Stimulated activated naive CD8-positive, alpha-beta T cell treated with anti-CD3 and anti-CD28 coated beads, Interleukin-15, Interleukin-2, amounts not matched to agents 100 ng/mL and 50 ng/mL, for 24 hours (primary cell): ENCODE results near the gene TMEM134.
"Not testable (repeated sequence)": the region's sequence is repeated elsewhere in the genome, so short reads cannot be mapped to it uniquely, and the experiment has no call there.

Source experiments
- H3K27ac Mint-ChIP-seq: one replicate; pipeline ENCODE4 v1.8.0; 2021; ENCODE audit warnings: mild to moderate bottlenecking, mixed read lengths
- H3K27me3 Mint-ChIP-seq: one replicate; pipeline ENCODE4 v1.8.0; 2021; ENCODE audit warnings: mixed read lengths
- H3K36me3 Mint-ChIP-seq: one replicate; pipeline ENCODE4 v1.8.0; 2021; ENCODE audit warnings: low read depth, mixed read lengths
- H3K4me1 Mint-ChIP-seq: one replicate; pipeline ENCODE4 v1.8.0; 2021; ENCODE audit warnings: low read depth, mixed read lengths
- H3K4me3 Mint-ChIP-seq: one replicate; pipeline ENCODE4 v1.8.0; 2021; ENCODE audit warnings: mild to moderate bottlenecking, mixed read lengths
- H3K9me3 Mint-ChIP-seq: one replicate; pipeline ENCODE4 v1.8.0; 2021; ENCODE audit warnings: mixed read lengths

Gene TMEM134

DNA sequence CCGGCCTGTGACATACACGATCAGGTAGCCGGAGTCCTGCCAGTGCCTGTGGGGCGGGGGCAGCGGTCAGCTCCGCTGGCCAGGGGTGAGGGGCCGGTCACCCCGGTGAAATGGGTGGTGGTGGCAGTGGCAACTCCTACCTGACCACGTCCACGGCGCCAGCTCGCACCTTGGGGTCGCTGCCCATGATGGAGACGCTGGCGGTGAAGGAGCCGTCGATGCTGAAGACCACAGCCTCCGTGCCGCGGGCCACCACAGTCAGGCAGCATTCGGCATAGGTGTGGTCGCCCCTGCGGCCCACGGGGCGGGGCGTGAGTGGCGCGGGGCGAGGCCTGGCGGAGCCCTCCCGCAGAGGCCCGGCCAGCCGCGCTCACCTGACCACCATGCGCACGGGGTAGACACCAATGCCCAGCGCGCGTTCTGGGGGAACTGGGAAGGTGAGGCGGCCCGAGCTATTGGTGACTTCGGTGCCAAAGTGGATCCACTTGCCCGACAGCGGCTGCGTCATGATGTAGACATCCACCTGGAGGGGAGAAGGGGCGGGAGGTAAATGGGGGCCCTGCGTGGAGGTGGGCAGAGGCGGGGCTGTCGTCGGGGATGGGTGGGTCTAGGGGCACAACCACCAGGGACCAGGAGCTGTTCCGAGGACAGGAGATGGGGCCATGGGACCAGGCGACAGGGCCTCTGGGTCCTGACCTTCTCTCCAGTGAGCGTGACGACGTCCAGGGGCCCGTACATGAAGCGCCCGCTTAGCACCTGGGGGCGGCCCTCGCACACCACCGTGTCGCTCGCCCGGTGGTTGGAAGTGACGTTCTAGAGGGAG is 24.7 kb upstream of the TMEM134 start:
- no peak overlapping the region for H3K27ac Mint-ChIP-seq
- H3K27me3 Mint-ChIP-seq, result no peaks in the 10 kb centered on the region
- H3K36me3 Mint-ChIP-seq, result peaks cover 15% of the 10 kb centered on the region
- H3K4me3 Mint-ChIP-seq, result no peak overlapping the region
- H3K9me3 Mint-ChIP-seq, result no peaks in the 10 kb centered on the region
- peaks cover 8% of the 10 kb centered on the region for H3K4me1 Mint-ChIP-seq

DNA sequence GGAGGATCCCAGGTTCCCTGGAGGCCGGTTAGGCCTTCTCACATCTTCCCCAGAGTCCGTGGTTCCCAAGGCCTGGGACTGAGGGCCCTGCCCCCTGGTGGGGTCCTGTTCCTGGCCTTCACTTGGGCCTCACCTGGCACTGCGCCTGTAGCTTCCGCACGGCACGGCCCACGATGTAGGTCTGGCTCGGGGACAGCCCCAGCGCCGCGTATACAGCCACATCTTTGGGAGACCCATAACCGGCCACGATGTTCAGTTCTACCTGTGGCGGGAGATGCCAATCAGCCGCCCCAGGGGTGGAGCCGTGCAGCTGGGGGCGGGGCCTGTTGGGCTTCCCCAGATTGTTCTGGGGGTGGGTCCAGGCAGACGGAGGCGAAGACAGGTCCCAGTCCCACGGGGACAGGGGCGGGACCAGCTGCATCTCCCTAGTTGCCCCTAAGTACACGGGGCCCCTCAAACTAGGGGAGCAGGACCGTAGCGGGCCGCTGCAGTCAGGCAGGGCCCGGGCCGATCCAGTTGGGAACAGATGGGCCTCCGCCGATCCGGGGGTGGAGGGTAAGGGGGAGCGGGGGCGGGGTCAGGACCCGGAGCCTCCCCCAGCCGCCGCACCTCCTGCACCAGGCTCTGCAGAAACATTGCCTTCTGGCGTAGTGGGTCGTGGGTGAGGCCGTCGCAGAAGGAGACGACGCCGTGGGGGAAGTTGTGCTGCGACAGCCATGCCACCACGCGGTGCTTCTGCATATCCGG is 23.9 kb upstream of the TMEM134 start:
- Mint-ChIP-seq H3K36me3 (peaks cover 17% of the 10 kb centered on the region), H3K27ac (no peak overlapping the region), H3K27me3 (no peaks in the 10 kb centered on the region), H3K4me3 (no peak overlapping the region), H3K4me1 (peaks cover 16% of the 10 kb centered on the region), H3K9me3 (no peaks in the 10 kb centered on the region)

DNA sequence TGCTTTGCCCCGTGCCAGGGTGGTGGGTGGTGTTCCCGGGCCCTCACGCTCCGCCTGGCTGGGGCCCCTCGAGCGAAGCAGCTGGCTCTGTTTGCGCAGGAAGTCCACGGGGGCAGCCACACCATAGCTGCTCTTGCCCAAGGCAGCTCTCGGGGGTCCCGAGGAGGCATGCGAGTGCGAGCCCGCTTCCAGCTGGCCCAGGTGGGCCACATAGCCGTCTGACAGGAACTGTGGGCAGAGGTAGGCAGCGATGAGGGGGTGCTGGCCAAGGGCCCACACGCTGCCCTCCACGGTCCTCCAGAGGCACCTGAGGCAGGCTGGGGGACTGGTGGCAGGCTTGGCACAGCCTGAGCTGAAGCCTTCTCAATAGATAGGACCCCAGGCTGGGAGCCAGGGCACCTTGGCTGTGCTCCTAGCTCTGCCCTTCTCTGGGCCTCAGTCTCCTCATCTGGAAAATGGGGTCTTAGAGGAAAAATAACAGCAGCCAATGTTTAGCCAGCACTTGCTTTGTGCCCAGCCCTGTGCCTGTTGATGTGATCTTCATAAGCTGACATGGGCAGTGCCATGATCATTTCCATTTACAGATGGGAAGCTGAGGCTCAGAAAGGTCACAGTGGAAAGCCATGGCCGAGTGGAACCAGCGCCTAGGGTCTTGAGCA is 23.1 kb upstream of the TMEM134 start:
- peaks cover 24% of the 10 kb centered on the region for H3K4me1 Mint-ChIP-seq
- no peak overlapping the region for H3K27ac Mint-ChIP-seq
- no peaks in the 10 kb centered on the region for H3K27me3 Mint-ChIP-seq
- H3K36me3 Mint-ChIP-seq, result peaks cover 24% of the 10 kb centered on the region
- no peaks in the 10 kb centered on the region for H3K9me3 Mint-ChIP-seq
- no peak overlapping the region for H3K4me3 Mint-ChIP-seq

DNA sequence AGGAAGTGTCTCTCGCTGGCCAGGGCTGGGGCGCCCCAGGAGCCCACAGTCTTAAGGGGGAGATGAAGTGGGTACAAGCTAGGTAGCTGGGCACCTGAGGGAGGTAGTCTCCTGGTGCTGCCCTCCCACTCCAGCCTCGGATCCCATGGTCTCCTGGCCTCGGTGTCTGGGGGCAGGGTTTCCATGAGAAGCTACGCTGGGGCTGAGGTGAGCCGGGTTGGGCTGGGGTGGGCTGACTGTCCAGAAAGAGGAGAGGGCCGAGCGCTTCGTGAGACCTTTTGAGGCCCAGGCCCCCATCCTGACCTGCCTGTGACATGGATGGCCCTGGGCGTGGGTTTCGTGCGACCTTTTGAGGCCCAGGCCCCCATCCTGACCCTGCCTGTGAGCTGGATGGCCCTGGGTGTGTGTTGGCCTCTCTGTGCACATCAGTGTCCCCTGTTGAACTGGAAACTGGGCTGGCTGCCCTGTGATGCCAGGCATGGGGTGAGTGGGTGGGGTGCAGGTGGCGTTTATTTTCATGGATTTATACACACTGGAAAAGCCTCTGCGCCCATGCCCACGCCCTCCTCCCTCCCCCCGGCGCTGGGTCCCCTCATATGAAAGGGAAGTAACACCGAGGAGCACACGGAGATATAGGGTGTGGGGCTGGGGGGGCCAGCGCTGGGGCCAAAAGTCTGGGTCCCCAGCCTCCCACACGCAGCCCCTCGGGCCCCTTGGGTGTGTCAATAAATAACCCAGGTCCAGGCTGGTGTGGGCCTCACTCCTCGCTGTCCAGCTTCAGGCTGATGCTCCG is 22.4 kb upstream of the TMEM134 start:
- peaks cover 28% of the 10 kb centered on the region for H3K36me3 Mint-ChIP-seq
- H3K4me3 Mint-ChIP-seq, result no peak overlapping the region
- H3K27me3 Mint-ChIP-seq, result no peaks in the 10 kb centered on the region
- H3K27ac Mint-ChIP-seq, result peak overlapping the region; percentile 52
- H3K9me3 Mint-ChIP-seq, result no peaks in the 10 kb centered on the region
- peaks cover 31% of the 10 kb centered on the region for H3K4me1 Mint-ChIP-seq

DNA sequence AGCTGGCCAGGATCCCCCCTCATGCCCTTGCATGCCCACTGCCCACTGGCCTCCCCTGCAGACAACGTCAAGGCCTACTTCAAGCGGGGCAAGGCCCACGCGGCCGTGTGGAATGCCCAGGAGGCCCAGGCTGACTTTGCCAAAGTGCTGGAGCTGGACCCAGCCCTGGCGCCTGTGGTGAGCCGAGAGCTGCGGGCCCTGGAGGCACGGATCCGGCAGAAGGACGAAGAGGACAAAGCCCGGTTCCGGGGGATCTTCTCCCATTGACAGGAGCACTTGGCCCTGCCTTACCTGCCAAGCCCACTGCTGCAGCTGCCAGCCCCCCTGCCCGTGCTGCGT is 21.6 kb upstream of the TMEM134 start:
- Mint-ChIP-seq H3K4me3 (no peak overlapping the region), H3K27ac (peak overlapping the region; percentile 52), H3K27me3 (no peaks in the 10 kb centered on the region), H3K36me3 (peaks cover 31% of the 10 kb centered on the region), H3K9me3 (no peaks in the 10 kb centered on the region), H3K4me1 (peaks cover 39% of the 10 kb centered on the region)

DNA sequence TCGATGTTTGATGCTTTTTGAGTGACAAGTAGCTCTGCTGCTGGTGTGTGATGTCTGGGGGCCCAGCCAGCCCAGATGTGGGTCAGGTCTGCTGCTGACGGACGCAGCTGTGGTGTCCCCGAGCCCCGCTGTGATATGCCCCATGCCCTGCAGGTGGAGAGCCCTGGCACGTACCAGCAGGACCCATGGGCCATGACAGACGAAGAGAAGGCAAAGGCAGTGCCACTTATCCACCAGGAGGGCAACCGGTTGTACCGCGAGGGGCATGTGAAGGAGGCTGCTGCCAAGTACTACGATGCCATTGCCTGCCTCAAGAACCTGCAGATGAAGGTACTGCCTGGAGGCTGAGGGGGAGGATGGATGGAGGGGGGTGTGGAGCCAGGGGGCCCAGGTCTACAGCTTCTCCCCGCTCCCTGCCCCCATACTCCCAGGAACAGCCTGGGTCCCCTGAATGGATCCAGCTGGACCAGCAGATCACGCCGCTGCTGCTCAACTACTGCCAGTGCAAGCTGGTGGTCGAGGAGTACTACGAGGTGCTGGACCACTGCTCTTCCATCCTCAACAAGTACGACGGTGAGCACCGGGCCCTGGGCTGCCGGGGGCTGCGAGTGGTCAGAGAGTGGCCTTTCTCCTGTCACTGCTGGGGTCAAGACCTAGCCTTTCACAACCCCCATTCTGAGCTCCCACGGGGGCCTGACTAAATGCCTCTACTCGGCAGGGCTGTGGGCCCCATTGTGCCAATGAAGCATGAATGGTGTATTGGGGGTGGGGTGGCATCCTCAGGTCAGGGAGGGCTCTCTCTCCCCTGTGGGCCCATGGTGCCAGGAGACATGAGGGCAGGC is 21.1 kb upstream of the TMEM134 start:
- Mint-ChIP-seq H3K27ac (peak overlapping the region; percentile 87), H3K4me3 (peak overlapping the region; percentile 41), H3K36me3 (peaks cover 33% of the 10 kb centered on the region), H3K27me3 (no peaks in the 10 kb centered on the region), H3K4me1 (peaks cover 44% of the 10 kb centered on the region), H3K9me3 (no peaks in the 10 kb centered on the region)

DNA sequence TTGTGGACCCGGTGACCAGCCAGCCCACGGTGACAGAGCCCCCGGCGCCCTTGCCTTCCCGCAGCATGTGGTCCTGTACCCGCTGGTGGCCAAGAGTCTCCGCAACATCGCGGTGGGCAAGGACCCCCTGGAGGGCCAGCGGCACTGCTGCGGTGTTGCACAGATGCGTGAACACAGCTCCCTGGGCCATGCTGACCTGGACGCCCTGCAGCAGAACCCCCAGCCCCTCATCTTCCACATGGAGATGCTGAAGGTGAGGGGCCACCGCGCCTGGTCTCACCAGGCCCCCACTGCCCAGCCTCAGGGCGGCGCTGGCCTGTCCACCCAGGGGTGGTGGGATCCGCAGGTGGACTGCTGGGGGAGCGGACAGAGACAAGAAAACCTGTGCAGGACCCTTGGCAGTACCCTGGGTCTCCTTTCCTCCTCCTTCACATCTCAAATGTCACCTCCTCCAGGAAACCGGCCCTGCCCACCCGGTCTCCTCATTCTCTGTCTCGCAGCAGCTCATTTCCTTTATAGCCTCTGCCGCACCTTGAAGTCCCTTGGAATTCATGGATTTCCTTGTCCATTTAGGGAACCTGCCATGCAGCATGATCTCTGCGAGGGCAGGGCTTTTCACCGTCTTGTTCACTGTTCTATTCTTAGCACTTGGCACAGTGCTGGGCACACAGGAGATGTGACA is 20.3 kb upstream of the TMEM134 start:
- H3K27me3 Mint-ChIP-seq, result no peaks in the 10 kb centered on the region
- peak overlapping the region; percentile 41 for H3K4me3 Mint-ChIP-seq
- peak overlapping the region; percentile 87 for H3K27ac Mint-ChIP-seq
- peaks cover 51% of the 10 kb centered on the region for H3K4me1 Mint-ChIP-seq
- no peaks in the 10 kb centered on the region for H3K9me3 Mint-ChIP-seq
- H3K36me3 Mint-ChIP-seq, result peaks cover 39% of the 10 kb centered on the region

DNA sequence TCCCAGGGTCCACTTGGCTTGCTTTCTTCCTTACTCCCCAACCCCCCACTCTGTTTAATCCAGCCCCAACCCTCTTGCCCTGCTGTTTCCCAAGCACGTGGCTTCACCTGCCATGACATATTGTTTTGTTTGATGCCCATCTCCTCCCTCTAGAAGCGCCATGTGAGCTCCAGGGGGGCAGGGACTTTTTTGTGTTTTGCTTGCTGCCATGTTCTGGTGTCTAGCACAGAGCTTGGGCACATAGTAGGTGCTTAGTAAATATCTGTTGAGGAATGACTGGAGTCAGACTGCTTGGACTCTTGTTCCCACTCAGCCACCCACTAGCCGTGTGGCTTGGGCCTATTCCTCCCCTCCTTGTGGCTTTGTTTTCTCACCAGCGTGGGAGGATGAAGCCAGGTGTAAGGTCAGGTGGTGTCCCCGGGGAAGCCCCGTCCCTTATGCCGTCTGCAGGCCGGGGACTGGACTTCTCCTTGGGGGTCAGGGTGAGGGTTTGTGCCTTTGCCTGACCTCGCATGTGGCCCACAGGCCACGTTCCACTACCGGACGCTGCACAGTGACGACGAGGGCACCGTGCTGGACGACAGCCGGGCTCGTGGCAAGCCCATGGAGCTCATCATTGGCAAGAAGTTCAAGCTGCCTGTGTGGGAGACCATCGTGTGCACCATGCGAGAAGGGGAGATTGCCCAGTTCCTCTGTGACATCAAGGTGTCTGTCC is 17.6 kb upstream of the TMEM134 start:
- H3K4me1 Mint-ChIP-seq, result peaks cover 73% of the 10 kb centered on the region
- H3K27me3 Mint-ChIP-seq, result no peaks in the 10 kb centered on the region

DNA sequence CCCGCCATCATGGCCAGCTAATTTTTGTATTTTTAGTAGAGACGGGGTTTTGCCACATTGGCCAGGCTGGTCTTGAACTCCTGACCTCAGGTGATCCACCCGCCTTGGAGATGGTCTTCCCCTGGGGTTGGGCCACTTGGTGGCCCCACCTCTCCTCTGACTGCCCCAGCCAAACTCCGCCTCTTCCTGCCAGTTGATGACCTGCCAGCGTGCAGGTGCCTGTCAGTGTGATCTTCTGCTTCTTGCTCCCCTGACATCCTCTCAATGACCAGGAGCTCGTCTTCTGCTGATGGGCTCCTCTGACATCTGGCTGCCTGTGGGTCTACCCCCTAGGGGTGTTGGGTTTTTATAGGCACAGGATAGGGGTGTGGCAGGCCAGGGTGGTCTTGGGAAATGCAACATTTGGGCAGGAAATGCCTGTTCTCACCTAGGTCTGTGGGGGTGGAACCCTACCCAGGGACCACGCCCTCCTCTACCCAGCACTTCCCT is 16.9 kb upstream of the TMEM134 start:
- Mint-ChIP-seq H3K4me3 (peak overlapping the region; percentile 90), H3K27ac (peak overlapping the region; percentile 92), H3K4me1 (peaks cover 73% of the 10 kb centered on the region), H3K36me3 (peaks cover 45% of the 10 kb centered on the region)
- H3K9me3 Mint-ChIP-seq, H3K27me3 Mint-ChIP-seq: not testable (repeated sequence)

More for the DNA sequence above, 17.6 kb upstream of the TMEM134 start:
- Mint-ChIP-seq H3K4me3 (peak overlapping the region; percentile 90), H3K36me3 (peaks cover 47% of the 10 kb centered on the region), H3K27ac (peak overlapping the region; percentile 92), H3K9me3 (no peaks in the 10 kb centered on the region)

DNA sequence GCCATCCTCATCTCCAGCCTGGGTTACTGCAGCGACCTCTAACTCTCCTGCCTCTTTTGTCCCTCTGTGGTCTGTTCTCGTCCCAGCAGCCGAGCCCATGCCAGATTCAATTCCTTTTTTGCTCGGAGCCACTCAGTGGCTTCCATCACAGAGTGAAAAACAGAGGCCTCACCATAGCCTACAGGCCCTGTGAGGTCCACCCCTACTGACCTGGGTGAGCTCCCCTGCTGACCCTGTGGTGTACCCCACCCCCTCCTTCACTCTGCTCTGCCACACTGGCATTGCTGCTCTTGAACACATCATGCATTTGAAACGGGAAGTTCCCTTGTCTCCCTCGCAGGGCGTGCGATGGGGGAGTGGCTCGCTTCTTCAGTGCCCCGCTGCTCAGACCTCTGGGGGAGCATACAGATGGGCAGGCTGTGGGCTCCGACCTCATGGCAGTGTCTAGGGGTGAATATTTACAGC is 15.8 kb upstream of the TMEM134 start:
- Mint-ChIP-seq H3K27ac (peak overlapping the region; percentile 99), H3K4me1 (peaks cover 72% of the 10 kb centered on the region), H3K9me3 (no peaks in the 10 kb centered on the region), H3K27me3 (no peaks in the 10 kb centered on the region), H3K4me3 (peak overlapping the region; percentile 90), H3K36me3 (peaks cover 41% of the 10 kb centered on the region)

DNA sequence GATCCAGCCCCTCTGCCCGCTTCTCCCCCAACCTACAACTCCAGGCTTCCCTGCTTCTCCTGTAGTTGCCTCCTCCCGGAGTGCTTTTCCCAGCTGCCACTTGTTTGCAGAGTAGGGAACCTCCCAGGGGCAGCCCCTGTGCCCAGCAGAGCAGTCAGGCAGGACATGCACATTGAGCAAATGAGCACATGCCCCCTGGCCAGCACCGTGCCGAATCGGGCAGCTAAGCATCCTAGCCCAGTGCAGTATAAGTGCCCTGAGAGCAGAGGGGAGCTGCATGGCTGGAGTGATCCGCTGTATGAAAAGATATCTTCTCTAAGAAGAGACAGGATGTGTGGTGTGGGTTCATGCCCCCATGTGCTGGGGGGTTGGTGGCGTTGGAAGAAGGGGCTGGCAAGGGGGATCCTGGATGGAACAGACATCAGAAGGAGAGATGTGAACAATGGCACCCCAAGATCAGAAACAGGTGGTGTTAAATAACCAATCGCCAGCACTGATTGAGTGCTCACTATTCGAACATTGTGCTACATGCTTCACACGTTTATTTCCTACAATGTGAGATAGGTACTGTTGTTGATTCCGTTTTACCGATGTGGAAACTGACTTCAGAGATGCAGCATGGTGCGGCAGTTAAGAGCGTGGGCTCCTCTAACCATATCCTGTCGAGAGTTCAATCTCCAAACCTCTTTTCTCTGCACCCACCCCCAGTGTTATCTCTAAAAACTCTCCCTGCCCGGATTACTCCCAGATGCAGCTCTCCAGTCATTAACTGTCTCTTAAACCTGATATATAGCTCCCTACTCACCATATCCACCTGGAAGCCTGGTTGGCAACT is 15.0 kb upstream of the TMEM134 start:
- H3K27ac Mint-ChIP-seq, result peak overlapping the region; percentile 99
- H3K36me3 Mint-ChIP-seq, result peaks cover 36% of the 10 kb centered on the region
- no peaks in the 10 kb centered on the region for H3K9me3 Mint-ChIP-seq
- H3K4me1 Mint-ChIP-seq, result peaks cover 67% of the 10 kb centered on the region
- peak overlapping the region; percentile 90 for H3K4me3 Mint-ChIP-seq
- H3K27me3 Mint-ChIP-seq, result no peaks in the 10 kb centered on the region
